GM19395 (cell line): ENCODE data around the gene DECR2.
A peak's percentile ranks its signal among the peaks of the same experiment; 100 is the strongest.
"Not testable (repeated sequence)": the region's sequence is repeated elsewhere in the genome, so short reads cannot be mapped to it uniquely, and the experiment has no call there.

Experiments used
- ATAC-seq: cut with Tn5 transposase; IDR thresholded peaks from one replicate; pipeline ENCODE4 v1.9.1; 2021; ENCODE audit warnings: mild to moderate bottlenecking, moderate library complexity; ENCODE audit not compliant: unreplicated experiment

DECR2 gene

GRCh38 chr16:366476-366875 is 35.2 kb upstream of the DECR2 start:
- ATAC-seq: no peak

- no peak for ATAC-seq
Observed at GRCh38 chr16:367333-367903, 34.3 kb upstream of the DECR2 start.

GRCh38 chr16:368388-369158 is 33.1 kb upstream of the DECR2 start:
- ATAC-seq: no peak

GRCh38 chr16:369275-369865 is 32.3 kb upstream of the DECR2 start:
- no peak for ATAC-seq

GRCh38 chr16:369866-370436 is 31.7 kb upstream of the DECR2 start:
- ATAC-seq: no peak

- ATAC-seq: peak; percentile 88
Observed at GRCh38 chr16:370443-370842, 31.2 kb upstream of the DECR2 start, which contains the start of gene MRPL28. MRPL28 (minus strand) TSS chr16:370538; CDS start chr16:370218, 320 bp downstream.

- peak; percentile 13 for ATAC-seq
Observed at GRCh38 chr16:370979-371514, 30.6 kb upstream of the DECR2 start.

- ATAC-seq: no peak
Observed at GRCh38 chr16:371515-372301, 30.0 kb upstream of the DECR2 start.

GRCh38 chr16:372302-372983 is 29.2 kb upstream of the DECR2 start:
- ATAC-seq: no peak

GRCh38 chr16:373020-373598 is 28.6 kb upstream of the DECR2 start:
- ATAC-seq: no peak

GRCh38 chr16:373848-374615 is 27.7 kb upstream of the DECR2 start:
- ATAC-seq: no peak

- no peak for ATAC-seq
Observed at GRCh38 chr16:374616-374926, 27.1 kb upstream of the DECR2 start.

GRCh38 chr16:375212-375611 is 26.5 kb upstream of the DECR2 start:
- ATAC-seq: no peak

GRCh38 chr16:375927-376816 is 25.5 kb upstream of the DECR2 start:
- ATAC-seq: no peak

- no peak for ATAC-seq
Observed at GRCh38 chr16:376817-377418, 24.8 kb upstream of the DECR2 start.

- no peak for ATAC-seq
Observed at GRCh38 chr16:377419-377951, 24.2 kb upstream of the DECR2 start.

- ATAC-seq: not testable (repeated sequence)
Observed at GRCh38 chr16:378113-378820, 23.4 kb upstream of the DECR2 start.
